Placental pericyte (primary cell): ENCODE results near the gene PCDH12. TPM values are rescaled to one million over a fixed set of nuclear protein-coding genes. Genes with fewer than 3 reads are reported as not detected.

ENCODE experiments used
- total RNA-seq: library from RNA; depleted of rRNA; stranded (reverse); fragments of >200 nt; gene quantifications from 2 replicates; pipeline ENCODE4 v1.2.3, GENCODE V29; 2012

The PCDH12 gene
- under 0.01 TPM in 1 of 2 replicates, not detected in the other for total RNA-seq

GRCh38 chr5:141958113-141958512 lies at the start of gene PCDH12:
Gene PCDH12, minus strand, starts transcription at chr5:141958202. Its CDS starts 351 bp downstream, at chr5:141957851.

GRCh38 chr5:141968914-141969608 lies 11.1 kb upstream of the PCDH12 start, which contains the start of gene RNF14:
Gene RNF14, plus strand, starts transcription at chr5:141969105. Its CDS starts 4,484 bp downstream, at chr5:141973589.

GRCh38 chr5:141923448-141924313 lies 34.3 kb downstream of the PCDH12 start, which contains the start of gene DELE1:
Gene DELE1, plus strand, starts transcription at chr5:141923871. Its CDS starts 71 bp downstream, at chr5:141923942.

Other genes starting within 250 kb of the PCDH12 start
- gene PCDH1, start 79.8 kb downstream of the PCDH12 start, total RNA-seq = 4.2 and 5.3 TPM in 2 replicates
- gene DELE1, start 34.3 kb downstream of the PCDH12 start, total RNA-seq = 46.6 and 49.2 TPM in 2 replicates
- 49.9 and 89.5 TPM in 2 replicates for gene RNF14, start 10.9 kb upstream of the PCDH12 start, total RNA-seq
- gene GNPDA1, start 54.8 kb upstream of the PCDH12 start, total RNA-seq = 39.4 and 68.1 TPM in 2 replicates
- 44.9 and 73.3 TPM in 2 replicates for gene NDFIP1, start 150.6 kb upstream of the PCDH12 start, total RNA-seq